GM12864 (cell line): ENCODE measurements around the gene PFN1.

Experiments used
- DNase-seq: peaks from one replicate; pipeline ENCODE4 v3.0.0-alpha.2; 2011; ENCODE audit warnings: low read depth
- H3K4me3 ChIP-seq: 2 replicates; pipeline ENCODE4 v1.5.1; 2011; ENCODE audit warnings: mild to moderate bottlenecking, low read depth, low read length, control low read depth
- TF ChIP-seq, protein P1 (sequence below): IDR thresholded peaks from 2 replicates; pipeline ENCODE4 v1.5.1; 2011; ENCODE audit warnings: low read depth, mild to moderate bottlenecking, moderate library complexity, low read length, control low read depth, inconsistent platforms; ENCODE audit errors: missing control alignments

The PFN1 gene

DNA sequence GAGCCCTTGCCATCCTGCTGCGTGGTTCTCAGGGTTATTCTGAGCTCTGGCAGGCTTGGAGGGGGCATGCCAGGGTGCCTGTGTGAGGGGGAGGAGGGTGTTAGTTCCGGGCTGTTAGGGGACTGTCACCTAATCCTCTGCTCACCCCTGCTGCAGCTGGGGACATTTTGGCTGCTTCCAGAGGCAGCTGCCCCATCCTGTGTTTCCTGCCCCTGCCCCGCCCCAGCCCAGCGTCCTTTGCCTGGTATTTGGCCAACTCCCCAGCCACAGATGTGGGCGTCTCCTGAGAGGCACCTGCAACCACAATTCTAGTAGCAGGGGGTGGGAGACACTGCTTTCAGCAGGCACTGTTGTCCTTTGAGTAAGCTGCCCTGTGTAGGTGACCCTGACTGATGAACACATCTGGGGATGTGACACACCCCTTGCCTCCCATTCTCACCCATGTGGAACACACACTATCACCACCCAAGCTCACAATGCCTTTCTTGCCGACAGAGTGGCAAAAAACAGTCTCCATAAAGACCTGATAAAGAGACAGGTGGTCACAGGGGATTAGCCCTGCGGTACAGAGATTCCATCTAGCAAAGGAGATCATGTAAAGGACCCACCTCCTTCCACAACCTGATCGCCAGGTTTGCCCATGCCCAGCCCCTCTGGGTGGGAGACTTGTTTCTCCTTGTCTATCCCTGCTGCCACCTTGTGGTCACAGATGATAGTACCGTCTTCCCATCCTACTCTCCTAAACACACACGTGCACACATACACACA, 45.1 kb downstream of the PFN1 start, which contains the start of gene CHRNE:
CHRNE (minus strand) TSS at position 48 of the 768 bp plus-strand sequence; CDS start at position 13, 35 bp downstream.
- TF ChIP-seq, protein P1, sequence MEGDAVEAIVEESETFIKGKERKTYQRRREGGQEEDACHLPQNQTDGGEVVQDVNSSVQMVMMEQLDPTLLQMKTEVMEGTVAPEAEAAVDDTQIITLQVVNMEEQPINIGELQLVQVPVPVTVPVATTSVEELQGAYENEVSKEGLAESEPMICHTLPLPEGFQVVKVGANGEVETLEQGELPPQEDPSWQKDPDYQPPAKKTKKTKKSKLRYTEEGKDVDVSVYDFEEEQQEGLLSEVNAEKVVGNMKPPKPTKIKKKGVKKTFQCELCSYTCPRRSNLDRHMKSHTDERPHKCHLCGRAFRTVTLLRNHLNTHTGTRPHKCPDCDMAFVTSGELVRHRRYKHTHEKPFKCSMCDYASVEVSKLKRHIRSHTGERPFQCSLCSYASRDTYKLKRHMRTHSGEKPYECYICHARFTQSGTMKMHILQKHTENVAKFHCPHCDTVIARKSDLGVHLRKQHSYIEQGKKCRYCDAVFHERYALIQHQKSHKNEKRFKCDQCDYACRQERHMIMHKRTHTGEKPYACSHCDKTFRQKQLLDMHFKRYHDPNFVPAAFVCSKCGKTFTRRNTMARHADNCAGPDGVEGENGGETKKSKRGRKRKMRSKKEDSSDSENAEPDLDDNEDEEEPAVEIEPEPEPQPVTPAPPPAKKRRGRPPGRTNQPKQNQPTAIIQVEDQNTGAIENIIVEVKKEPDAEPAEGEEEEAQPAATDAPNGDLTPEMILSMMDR: peak; percentile 87
- no peak within 1 kb of the TSS for H3K4me3 ChIP-seq
- DNase-seq: peak; percentile 64

DNA sequence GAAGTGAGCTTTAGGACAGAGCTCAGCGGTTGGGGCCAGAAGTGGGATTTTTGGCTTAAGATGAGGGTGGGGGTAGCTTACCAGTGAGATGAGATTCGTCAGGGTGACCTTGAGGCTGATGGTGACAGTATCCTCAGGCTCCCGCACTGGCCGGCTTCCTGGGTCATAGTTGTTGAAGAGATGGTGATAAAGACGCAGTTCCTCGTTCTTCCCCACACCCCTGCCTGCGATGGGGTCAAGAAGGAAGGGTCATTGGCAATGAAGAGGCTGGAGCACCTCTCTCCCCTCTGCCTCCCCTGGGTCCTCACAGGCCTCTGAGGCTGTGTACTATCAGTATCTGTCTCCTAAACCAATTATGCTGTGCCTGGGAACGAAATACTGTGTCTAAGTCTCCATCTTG, 45.8 kb downstream of the PFN1 start:
- no peak for DNase-seq
- TF ChIP-seq, protein P1: no peak
- no peak overlapping the region for H3K4me3 ChIP-seq

DNA sequence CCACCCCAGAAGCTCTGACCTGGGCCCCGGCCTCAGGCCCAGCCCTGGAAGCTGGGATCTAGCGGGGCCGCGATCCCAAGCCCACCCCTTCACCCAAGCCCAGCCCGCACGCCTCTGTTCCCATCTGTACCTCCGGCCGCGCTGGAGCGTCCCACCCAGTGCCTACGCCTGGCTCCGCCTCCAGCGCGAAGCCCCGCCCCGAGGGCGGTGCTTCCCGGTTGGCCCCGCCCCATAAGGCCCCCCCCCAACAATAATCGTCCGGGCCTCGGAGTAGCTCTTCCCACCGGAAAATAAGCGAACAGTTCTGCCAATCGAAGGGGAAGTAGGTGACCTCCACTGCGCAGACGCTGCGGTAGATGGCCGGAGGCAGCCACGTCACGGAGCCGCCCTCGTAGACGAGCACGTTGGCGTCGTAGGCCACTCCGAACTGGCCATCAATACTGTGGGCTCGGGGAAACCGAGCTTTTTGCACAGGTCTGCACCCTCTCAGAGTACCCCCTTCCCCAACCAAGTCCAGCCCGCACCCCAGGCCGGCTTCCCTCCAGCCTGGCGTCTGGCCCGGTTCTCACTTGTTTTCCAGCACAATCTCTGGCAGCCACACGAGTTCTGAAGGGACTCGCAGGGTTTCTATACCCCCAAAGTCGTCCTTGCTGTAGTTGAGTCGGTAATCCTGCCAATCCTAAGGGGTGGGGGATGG, 46.5 kb downstream of the PFN1 start:
- no peak overlapping the region for H3K4me3 ChIP-seq
- no peak for DNase-seq
- TF ChIP-seq, protein P1: no peak

DNA sequence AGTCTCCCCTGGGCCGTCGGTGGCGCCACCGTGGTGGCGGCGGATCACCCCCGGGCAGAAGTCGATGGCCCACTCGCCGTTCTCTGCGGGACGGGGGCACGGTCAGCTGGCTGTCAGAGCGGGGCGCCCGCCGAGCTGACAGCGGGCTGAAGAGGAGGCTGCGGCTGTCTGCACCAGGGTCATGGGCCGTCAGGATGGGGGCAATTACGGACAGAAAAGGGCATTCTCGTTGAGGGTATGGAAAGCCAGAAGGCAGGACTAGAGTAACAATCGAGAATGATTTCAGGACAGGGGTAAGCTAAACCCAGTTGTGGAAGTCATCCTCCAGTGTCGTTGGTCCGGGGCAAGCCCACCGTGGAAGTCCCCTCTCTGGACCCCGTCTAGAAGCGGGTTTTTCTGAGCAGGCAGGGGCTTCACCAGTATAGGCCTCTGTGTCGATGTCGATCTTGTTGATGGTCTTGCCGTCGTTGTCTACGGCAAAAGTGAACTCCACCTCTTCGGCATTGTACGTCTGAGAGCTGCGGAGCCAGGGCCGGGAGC, 47.2 kb downstream of the PFN1 start:
- H3K4me3 ChIP-seq: peak overlapping the region; percentile 55
- DNase-seq: no peak
- TF ChIP-seq, protein P1: no peak

DNA sequence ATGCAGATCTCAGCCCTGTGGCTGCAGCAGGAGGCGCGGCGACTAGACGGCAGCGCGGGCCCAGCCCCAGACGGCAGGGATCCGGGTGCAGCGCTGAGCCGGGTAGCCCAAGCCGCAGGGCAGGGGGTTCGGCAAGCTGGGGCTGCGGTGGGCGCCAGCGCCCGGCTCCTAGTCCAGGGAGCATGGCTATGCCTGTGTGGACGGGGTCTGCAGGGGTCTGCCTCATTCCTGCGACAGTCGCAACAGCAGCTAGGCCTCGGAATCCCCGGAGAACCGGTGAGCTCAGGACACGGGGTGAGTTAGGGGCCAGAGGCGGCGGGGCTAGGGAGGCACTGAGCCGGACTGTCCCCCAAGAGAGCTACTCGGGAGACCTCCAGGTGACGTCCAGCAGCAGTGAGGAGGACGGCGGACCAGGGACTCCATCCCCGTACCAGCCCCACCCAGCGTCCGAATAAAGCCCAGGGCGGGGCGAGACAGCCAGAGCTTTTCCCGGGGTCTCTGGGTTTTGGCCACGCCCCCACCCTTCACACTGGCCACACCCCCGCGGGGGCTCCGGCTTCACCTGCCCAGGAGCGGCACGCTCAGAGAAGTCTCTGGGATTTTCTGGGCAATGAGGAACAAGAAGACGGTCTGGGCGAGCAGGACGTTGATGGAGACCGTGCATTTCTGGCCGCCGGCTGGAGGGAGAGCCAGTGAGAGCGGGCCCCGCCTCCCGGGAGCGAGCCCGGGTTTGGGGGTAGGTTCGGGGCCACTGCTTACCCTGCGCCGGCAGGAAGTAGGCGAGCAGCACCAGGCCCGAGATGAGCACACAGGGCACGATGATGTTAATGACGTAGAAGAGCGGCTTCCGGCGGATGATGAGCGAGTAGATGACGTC, 47.9 kb downstream of the PFN1 start:
- H3K4me3 ChIP-seq: peak overlapping the region; percentile 55
- peak; percentile 15 for DNase-seq
- TF ChIP-seq, protein P1: no peak
